ENCODE results near the gene FBXL17. TPM values are rescaled to one million over a fixed set of nuclear protein-coding genes. Genes with fewer than 3 reads are reported as not detected.
A peak's percentile ranks its signal among the peaks of the same experiment; 100 is the strongest.

The FBXL17 gene
- total and polyA plus RNA-seq, 2 of the 13 experiments (the other 11 are each of a cell fraction or from before 2014, with no cell fraction given): 3.0 to 7.9 TPM

DNA sequence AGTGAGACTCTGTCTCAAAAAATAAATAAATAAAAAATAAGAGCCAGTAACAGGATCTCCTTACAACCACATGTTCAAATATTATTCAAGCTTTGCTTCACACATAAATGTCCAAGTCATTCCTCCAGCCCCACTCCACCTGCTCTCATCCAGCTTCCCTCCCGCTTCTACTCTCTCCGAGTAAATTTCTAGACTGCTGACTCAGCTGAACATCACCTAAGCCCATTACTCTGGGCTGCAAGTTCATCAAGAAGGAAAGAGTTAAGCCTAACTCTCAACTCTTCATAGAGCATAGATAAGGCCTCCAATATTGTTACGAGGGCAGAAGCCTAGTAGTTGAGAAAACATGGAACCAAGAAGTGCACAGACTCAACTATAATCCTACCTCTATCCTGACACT, 300.2 kb downstream of the FBXL17 start:
- Histone ChIP-seq H3K9me3 (ENCODE audit: low read length) (no peaks in the 10 kb centered on the region), H3K27me3 (ENCODE audit: control insufficient read depth in 1 of 2, insufficient read depth in 2 of 2, low read length in 2 of 2) (no peaks in the 10 kb centered on the region), H3K4me1 (ENCODE audit: insufficient read depth, low read length) (peaks cover 10% of the 10 kb centered on the region; the same call in 1 of the 2 replicates), H3K9ac (ENCODE audit: insufficient read depth, low read depth, low read length) (no peak overlapping the region), H2AFZ (ENCODE audit: low read length) (no peak overlapping the region), H4K20me1 (ENCODE audit: insufficient read depth, low read length) (no peaks in the 10 kb centered on the region), H3K4me3 (replicated peaks in 1 of 3; ENCODE audit: insufficient read depth in 1 of 3, low read depth in 2 of 3, low read length in 3 of 3) (no peak overlapping the region), H3K27ac (ENCODE audit: extremely low read length, insufficient read depth, low read length) (no peak overlapping the region), H3K4me2 (ENCODE audit: low read depth, low read length) (no peak overlapping the region), H3K79me2 (ENCODE audit: insufficient read depth, low read length) (no peaks in the 10 kb centered on the region), H3K36me3 (replicated peaks in 1 of 2; ENCODE audit: control insufficient read depth in 1 of 2, insufficient read depth in 2 of 2, low read length in 2 of 2) (no peaks in the 10 kb centered on the region)
- ChIA-PET CTCF (ENCODE audit: low intra/inter-chr PET ratio, low total read pairs) (no interaction called here), POLR2A (no interaction called here)
- ATAC-seq (no peak), DNase-seq (ENCODE audit: low spot score) (no peak), FAIRE-seq (no peak)
- TF ChIP-seq, protein P1, sequence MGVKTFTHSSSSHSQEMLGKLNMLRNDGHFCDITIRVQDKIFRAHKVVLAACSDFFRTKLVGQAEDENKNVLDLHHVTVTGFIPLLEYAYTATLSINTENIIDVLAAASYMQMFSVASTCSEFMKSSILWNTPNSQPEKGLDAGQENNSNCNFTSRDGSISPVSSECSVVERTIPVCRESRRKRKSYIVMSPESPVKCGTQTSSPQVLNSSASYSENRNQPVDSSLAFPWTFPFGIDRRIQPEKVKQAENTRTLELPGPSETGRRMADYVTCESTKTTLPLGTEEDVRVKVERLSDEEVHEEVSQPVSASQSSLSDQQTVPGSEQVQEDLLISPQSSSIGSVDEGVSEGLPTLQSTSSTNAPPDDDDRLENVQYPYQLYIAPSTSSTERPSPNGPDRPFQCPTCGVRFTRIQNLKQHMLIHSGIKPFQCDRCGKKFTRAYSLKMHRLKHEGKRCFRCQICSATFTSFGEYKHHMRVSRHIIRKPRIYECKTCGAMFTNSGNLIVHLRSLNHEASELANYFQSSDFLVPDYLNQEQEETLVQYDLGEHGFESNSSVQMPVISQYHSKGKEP (CRISPR knock-in tag; IDR thresholded peaks at IDR 0.05): no peak
- no peak for TF ChIP-seq ZSCAN22 (CRISPR knock-in tag; IDR thresholded peaks at IDR 0.05)
- peak; percentile 94 for TF ChIP-seq MAFF (IDR thresholded peaks at IDR 0.05; ENCODE audit: low read depth, low read length)
- no peak for TF ChIP-seq NFKB2 (CRISPR knock-in tag; IDR thresholded peaks at IDR 0.05; ENCODE audit: borderline replicate concordance)
- TF ChIP-seq MAFK (conservative IDR thresholded peaks at IDR 0.05 in 1 of 2, IDR thresholded peaks at IDR 0.05 in 1 of 2; ENCODE audit: low read length in 2 of 2): peak; percentile 91 to 96
- no TSS peak for BruUV-seq (replicated peaks)
- intact Hi-C loops (cut with micrococcal nuclease; ENCODE audit: unreplicated experiment): loop anchor here (2.0 kb wide), 1 partner anchor 43 kb away; no protein-coding TSS in a partner anchor
- in situ Hi-C loops (cut with HindIII; ENCODE audit: extremely low pct_ligation_motif_present, low pct_unique_long_range_greater_than_20kb): no loop called here
- WGBS (ENCODE audit: low lambda C conversion rate): 93% methylated on average over 3 of the region's 3 CpGs

DNA sequence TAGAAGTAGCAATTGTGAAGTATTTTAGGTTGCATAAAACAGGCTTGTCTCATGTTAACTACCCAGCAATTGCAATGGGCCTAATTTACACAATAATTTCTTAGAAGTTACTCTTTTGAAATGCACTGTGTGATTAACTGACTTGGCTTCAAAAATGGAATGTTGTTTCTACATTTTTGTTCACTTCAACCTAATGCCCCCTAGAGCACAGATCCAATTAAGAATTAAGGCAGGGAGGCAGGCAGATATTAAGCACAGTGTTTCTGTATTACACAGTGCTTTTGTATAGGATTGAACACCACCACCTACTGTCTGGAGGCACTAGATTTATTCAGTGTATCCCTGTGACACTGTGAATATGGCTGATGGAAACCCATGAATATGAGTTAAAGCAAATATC, 302.1 kb downstream of the FBXL17 start:
- no peak overlapping the region for H3K27ac ChIP-seq (ENCODE audit: extremely low read length, insufficient read depth, low read length)
- no peak overlapping the region for H3K4me3 ChIP-seq (replicated peaks in 1 of 3; ENCODE audit: insufficient read depth in 1 of 3, low read depth in 2 of 3, low read length in 3 of 3)
- no peaks in the 10 kb centered on the region for H4K20me1 ChIP-seq (ENCODE audit: insufficient read depth, low read length)
- H3K79me2 ChIP-seq (ENCODE audit: insufficient read depth, low read length): no peaks in the 10 kb centered on the region
- ATAC-seq: no peak
- H3K27me3 ChIP-seq (ENCODE audit: control insufficient read depth in 1 of 2, insufficient read depth in 2 of 2, low read length in 2 of 2): no peaks in the 10 kb centered on the region
- peaks cover 5% of the 10 kb centered on the region for H3K4me1 ChIP-seq (ENCODE audit: insufficient read depth, low read length)
- BruUV-seq (replicated peaks): no TSS peak
- DNase-seq (ENCODE audit: low spot score): no peak
- H3K4me2 ChIP-seq (ENCODE audit: low read depth, low read length): no peak overlapping the region
- H3K9me3 ChIP-seq (ENCODE audit: low read length): no peaks in the 10 kb centered on the region
- CTCF ChIA-PET (ENCODE audit: low intra/inter-chr PET ratio, low total read pairs): no interaction called here
- no peak overlapping the region for H3K9ac ChIP-seq (ENCODE audit: insufficient read depth, low read depth, low read length)
- intact Hi-C loops (cut with micrococcal nuclease; ENCODE audit: unreplicated experiment) (loop anchor here (10.0 kb wide), 1 partner anchor 195 kb away; no protein-coding TSS in a partner anchor), in situ Hi-C loops (cut with HindIII; ENCODE audit: extremely low pct_ligation_motif_present, low pct_unique_long_range_greater_than_20kb) (no loop called here)
- H2AFZ ChIP-seq (ENCODE audit: low read length): no peak overlapping the region
- H3K36me3 ChIP-seq (replicated peaks in 1 of 2; ENCODE audit: control insufficient read depth in 1 of 2, insufficient read depth in 2 of 2, low read length in 2 of 2): no peaks in the 10 kb centered on the region
- FAIRE-seq: no peak
- POLR2A ChIA-PET: no interaction called here
- TF ChIP-seq THYN1 (CRISPR knock-in tag; IDR thresholded peaks at IDR 0.05; ENCODE audit: borderline replicate concordance, low read depth) (no peak), ZNF253 (CRISPR knock-in tag; IDR thresholded peaks at IDR 0.05; ENCODE audit: borderline replicate concordance) (no peak), ZNF331 (CRISPR knock-in tag; IDR thresholded peaks at IDR 0.05) (no peak), YEATS2 (CRISPR knock-in tag; IDR thresholded peaks at IDR 0.05; ENCODE audit: borderline replicate concordance) (no peak)
- TF ChIP-seq, protein P2, sequence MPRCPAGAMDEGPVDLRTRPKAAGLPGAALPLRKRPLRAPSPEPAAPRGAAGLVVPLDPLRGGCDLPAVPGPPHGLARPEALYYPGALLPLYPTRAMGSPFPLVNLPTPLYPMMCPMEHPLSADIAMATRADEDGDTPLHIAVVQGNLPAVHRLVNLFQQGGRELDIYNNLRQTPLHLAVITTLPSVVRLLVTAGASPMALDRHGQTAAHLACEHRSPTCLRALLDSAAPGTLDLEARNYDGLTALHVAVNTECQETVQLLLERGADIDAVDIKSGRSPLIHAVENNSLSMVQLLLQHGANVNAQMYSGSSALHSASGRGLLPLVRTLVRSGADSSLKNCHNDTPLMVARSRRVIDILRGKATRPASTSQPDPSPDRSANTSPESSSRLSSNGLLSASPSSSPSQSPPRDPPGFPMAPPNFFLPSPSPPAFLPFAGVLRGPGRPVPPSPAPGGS (CRISPR knock-in tag; IDR thresholded peaks at IDR 0.05): no peak
- TF ChIP-seq, protein P3, sequence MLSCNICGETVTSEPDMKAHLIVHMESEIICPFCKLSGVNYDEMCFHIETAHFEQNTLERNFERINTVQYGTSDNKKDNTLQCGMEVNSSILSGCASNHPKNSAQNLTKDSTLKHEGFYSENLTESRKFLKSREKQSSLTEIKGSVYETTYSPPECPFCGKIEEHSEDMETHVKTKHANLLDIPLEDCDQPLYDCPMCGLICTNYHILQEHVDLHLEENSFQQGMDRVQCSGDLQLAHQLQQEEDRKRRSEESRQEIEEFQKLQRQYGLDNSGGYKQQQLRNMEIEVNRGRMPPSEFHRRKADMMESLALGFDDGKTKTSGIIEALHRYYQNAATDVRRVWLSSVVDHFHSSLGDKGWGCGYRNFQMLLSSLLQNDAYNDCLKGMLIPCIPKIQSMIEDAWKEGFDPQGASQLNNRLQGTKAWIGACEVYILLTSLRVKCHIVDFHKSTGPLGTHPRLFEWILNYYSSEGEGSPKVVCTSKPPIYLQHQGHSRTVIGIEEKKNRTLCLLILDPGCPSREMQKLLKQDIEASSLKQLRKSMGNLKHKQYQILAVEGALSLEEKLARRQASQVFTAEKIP (CRISPR knock-in tag; IDR thresholded peaks at IDR 0.05; ENCODE audit: borderline replicate concordance): no peak
